Measurements from ENCODE around the gene ETNK1. TPM values are rescaled to one million over a fixed set of nuclear protein-coding genes. Genes with fewer than 3 reads are reported as not detected.

The ETNK1 gene
- total and polyA plus RNA-seq, 12 donors, result 16.8 to 79.2 (median 51.5) TPM

- Histone ChIP-seq H3K4me1 (replicated peaks in 1 of 2) (peaks cover 0 to 19% of the 10 kb centered on the region in 2 donors), H3K27me3 (no peaks in the 10 kb centered on the region), H3K27ac (no peak overlapping the region), H3K9me3 (replicated peaks in 1 of 3) (no peaks in the 10 kb centered on the region), H3K4me3 (no peak overlapping the region), H3K36me3 (replicated peaks in 1 of 2) (no peaks in the 10 kb centered on the region)
- 55 to 62% (median 57%) methylated on average over 5 of the region's 5 CpGs for WGBS, 4 donors
- no peak for DNase-seq
- intact Hi-C loops (cut with DNase I), result no loop called here
- TF ChIP-seq CTCF (IDR thresholded peaks at IDR 0.05) (peak; percentile 25 to 61 (median 48)), POLR2A (IDR thresholded peaks at IDR 0.05) (no peak)
Measured at GRCh38 chr12:22684140-22685118, 59.5 kb downstream of the ETNK1 start.

GRCh38 chr12:22686193-22686592 lies 61.2 kb downstream of the ETNK1 start:
- peaks cover 0 to 19% of the 10 kb centered on the region in 2 donors for H3K4me1 ChIP-seq (replicated peaks in 1 of 2)
- TF ChIP-seq POLR2A (IDR thresholded peaks at IDR 0.05) (no peak), CTCF (IDR thresholded peaks at IDR 0.05) (no peak)
- H3K9me3 ChIP-seq (replicated peaks in 1 of 3), result no peaks in the 10 kb centered on the region
- no peak overlapping the region for H3K4me3 ChIP-seq
- DNase-seq, result no peak
- WGBS, 4 donors, result 93 to 100% (median 95%) methylated on average over 1 of the region's 1 CpG
- no peaks in the 10 kb centered on the region for H3K36me3 ChIP-seq (replicated peaks in 1 of 2)
- H3K27ac ChIP-seq, result no peak overlapping the region
- no peaks in the 10 kb centered on the region for H3K27me3 ChIP-seq
- intact Hi-C loops (cut with DNase I), result no loop called here

- Histone ChIP-seq H3K27ac (no peak overlapping the region), H3K4me1 (replicated peaks in 1 of 2) (peaks cover 0 to 19% of the 10 kb centered on the region in 2 donors), H3K36me3 (replicated peaks in 1 of 2) (no peaks in the 10 kb centered on the region), H3K27me3 (no peaks in the 10 kb centered on the region), H3K9me3 (replicated peaks in 1 of 3) (no peaks in the 10 kb centered on the region), H3K4me3 (no peak overlapping the region)
- TF ChIP-seq CTCF (IDR thresholded peaks at IDR 0.05), result no peak
- no peak for TF ChIP-seq POLR2A (IDR thresholded peaks at IDR 0.05)
- 65 to 80% (median 72%) methylated on average over 5 of the region's 5 CpGs for WGBS, 4 donors
- no peak for DNase-seq
- intact Hi-C loops (cut with DNase I), result no loop called here
Measured at GRCh38 chr12:22687361-22688076, 62.5 kb downstream of the ETNK1 start.

GRCh38 chr12:22689876-22690275 lies 64.9 kb downstream of the ETNK1 start:
- 81 to 94% (median 88%) methylated on average over 2 of the region's 2 CpGs for WGBS, 4 donors
- TF ChIP-seq POLR2A (IDR thresholded peaks at IDR 0.05), result no peak
- TF ChIP-seq CTCF (IDR thresholded peaks at IDR 0.05), result no peak
- H3K36me3 ChIP-seq (replicated peaks in 1 of 2), result no peaks in the 10 kb centered on the region
- H3K4me3 ChIP-seq, result no peak overlapping the region
- intact Hi-C loops (cut with DNase I), result no loop called here
- DNase-seq, result no peak
- H3K27me3 ChIP-seq, result no peaks in the 10 kb centered on the region
- peaks cover 0 to 14% of the 10 kb centered on the region in 2 donors for H3K4me1 ChIP-seq (replicated peaks in 1 of 2)
- H3K9me3 ChIP-seq (replicated peaks in 1 of 3), result no peaks in the 10 kb centered on the region
- H3K27ac ChIP-seq, result no peak overlapping the region
